ENCODE results near the gene FRY.

FRY gene

GRCh38 chr13:32164622-32165268 is 133.2 kb downstream of the FRY start:
- TF ChIP-seq POLR2A (IDR thresholded peaks at IDR 0.05; ENCODE audit: low read depth, low read length) (no peak), PAX5 (IDR thresholded peaks at IDR 0.05; ENCODE audit: insufficient read depth, low read length, severe bottlenecking) (no peak), POU2F2 (IDR thresholded peaks at IDR 0.05; ENCODE audit: low read depth, low read length) (no peak), TAF1 (IDR thresholded peaks at IDR 0.05; ENCODE audit: low read depth, low read length) (no peak), SPI1 (IDR thresholded peaks at IDR 0.05; ENCODE audit: low read depth, low read length) (no peak), POLR2AphosphoS5 (IDR thresholded peaks at IDR 0.05; ENCODE audit: low read depth, low read length) (no peak)
- DNase-seq (ENCODE audit: insufficient read length, low spot score) (no peak), FAIRE-seq (no peak)

GRCh38 chr13:32165796-32166195 is 134.2 kb downstream of the FRY start:
- FAIRE-seq (peak; percentile 50), DNase-seq (ENCODE audit: insufficient read length, low spot score) (no peak)
- TF ChIP-seq SPI1 (IDR thresholded peaks at IDR 0.05; ENCODE audit: low read depth, low read length), result 0 out of 2 replicates have a peak, but pooled peaks have one; percentile 7
- no peak for TF ChIP-seq POU2F2 (IDR thresholded peaks at IDR 0.05; ENCODE audit: low read depth, low read length)
- TF ChIP-seq POLR2AphosphoS5 (IDR thresholded peaks at IDR 0.05; ENCODE audit: low read depth, low read length), result no peak
- TF ChIP-seq PAX5 (IDR thresholded peaks at IDR 0.05; ENCODE audit: insufficient read depth, low read length, severe bottlenecking), result no peak
- TF ChIP-seq POLR2A (IDR thresholded peaks at IDR 0.05; ENCODE audit: low read depth, low read length), result no peak
- TF ChIP-seq TAF1 (IDR thresholded peaks at IDR 0.05; ENCODE audit: low read depth, low read length), result no peak

- TF ChIP-seq POLR2AphosphoS5 (IDR thresholded peaks at IDR 0.05; ENCODE audit: low read depth, low read length) (no peak), PAX5 (IDR thresholded peaks at IDR 0.05; ENCODE audit: insufficient read depth, low read length, severe bottlenecking) (no peak), TAF1 (IDR thresholded peaks at IDR 0.05; ENCODE audit: low read depth, low read length) (no peak), POLR2A (IDR thresholded peaks at IDR 0.05; ENCODE audit: low read depth, low read length) (no peak), POU2F2 (IDR thresholded peaks at IDR 0.05; ENCODE audit: low read depth, low read length) (no peak), SPI1 (IDR thresholded peaks at IDR 0.05; ENCODE audit: low read depth, low read length) (no peak)
- no peak for FAIRE-seq
- DNase-seq (ENCODE audit: insufficient read length, low spot score), result no peak
Measured at GRCh38 chr13:32168131-32168530, 136.6 kb downstream of the FRY start.

DNA sequence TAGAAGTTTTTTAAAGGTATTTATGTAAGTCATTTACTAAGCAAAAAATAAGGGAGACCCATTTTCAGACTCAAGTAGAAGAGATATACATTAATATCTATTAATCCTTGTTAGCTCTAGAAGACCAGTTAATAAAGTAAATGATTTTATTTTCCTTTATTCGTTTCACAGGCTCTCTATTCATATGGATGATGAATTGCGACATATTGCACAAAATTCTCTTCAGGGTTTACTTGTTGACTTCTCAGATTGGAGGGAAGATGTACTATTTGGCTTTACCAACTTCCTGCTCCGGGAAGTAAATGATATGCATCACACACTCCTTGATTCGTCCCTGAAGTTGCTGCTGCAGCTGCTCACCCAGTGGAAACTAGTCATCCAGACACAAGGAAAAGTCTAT is 139.3 kb downstream of the FRY start:
- TF ChIP-seq PAX5 (IDR thresholded peaks at IDR 0.05; ENCODE audit: insufficient read depth, low read length, severe bottlenecking) (no peak), TAF1 (IDR thresholded peaks at IDR 0.05; ENCODE audit: low read depth, low read length) (no peak), POLR2AphosphoS5 (IDR thresholded peaks at IDR 0.05; ENCODE audit: low read depth, low read length) (no peak), POU2F2 (IDR thresholded peaks at IDR 0.05; ENCODE audit: low read depth, low read length) (no peak), SPI1 (IDR thresholded peaks at IDR 0.05; ENCODE audit: low read depth, low read length) (no peak), POLR2A (IDR thresholded peaks at IDR 0.05; ENCODE audit: low read depth, low read length) (no peak)
- FAIRE-seq (no peak), DNase-seq (ENCODE audit: insufficient read length, low spot score) (no peak)

DNA sequence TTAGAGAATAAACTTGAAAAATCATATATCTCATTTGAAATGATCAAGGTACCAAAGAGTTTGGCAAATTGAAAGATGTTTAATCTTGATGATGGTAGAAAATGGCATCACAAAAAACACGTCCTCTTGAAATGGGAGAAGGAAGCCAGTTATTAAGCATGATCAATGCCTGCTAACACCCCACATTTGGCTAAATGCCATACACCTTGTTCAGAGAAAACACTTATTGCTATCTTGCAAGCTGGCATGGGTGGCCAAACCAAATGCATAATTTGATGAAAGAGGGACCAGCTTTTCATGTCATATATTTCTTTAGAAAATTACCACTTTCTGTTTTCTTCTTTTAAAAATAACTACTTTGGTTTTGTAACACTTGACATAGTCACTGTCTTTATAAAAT is 142.3 kb downstream of the FRY start:
- FAIRE-seq (no peak), DNase-seq (ENCODE audit: insufficient read length, low spot score) (no peak)
- no peak for TF ChIP-seq POLR2AphosphoS5 (IDR thresholded peaks at IDR 0.05; ENCODE audit: low read depth, low read length)
- no peak for TF ChIP-seq TAF1 (IDR thresholded peaks at IDR 0.05; ENCODE audit: low read depth, low read length)
- no peak for TF ChIP-seq POLR2A (IDR thresholded peaks at IDR 0.05; ENCODE audit: low read depth, low read length)
- TF ChIP-seq POU2F2 (IDR thresholded peaks at IDR 0.05; ENCODE audit: low read depth, low read length), result no peak

DNA sequence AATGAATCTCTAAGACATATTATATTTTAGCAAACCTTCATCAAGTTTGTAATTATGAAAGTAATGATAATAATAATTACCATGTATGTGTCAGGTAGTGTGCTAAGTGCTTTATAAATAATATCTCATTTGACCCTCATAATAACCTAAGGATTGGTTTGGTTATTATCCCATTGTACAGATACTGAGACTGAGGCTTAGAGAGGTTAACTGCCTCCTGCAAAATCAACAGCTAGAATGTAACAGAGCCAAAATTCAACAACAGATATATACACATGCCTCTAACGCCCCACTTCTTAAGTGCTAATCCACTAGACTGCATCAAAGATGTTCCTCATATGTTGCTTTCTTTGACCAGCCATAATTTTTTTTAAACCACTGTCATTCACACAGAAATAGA is 142.8 kb downstream of the FRY start:
- DNase-seq (ENCODE audit: insufficient read length, low spot score) (no peak), FAIRE-seq (no peak)

DNA sequence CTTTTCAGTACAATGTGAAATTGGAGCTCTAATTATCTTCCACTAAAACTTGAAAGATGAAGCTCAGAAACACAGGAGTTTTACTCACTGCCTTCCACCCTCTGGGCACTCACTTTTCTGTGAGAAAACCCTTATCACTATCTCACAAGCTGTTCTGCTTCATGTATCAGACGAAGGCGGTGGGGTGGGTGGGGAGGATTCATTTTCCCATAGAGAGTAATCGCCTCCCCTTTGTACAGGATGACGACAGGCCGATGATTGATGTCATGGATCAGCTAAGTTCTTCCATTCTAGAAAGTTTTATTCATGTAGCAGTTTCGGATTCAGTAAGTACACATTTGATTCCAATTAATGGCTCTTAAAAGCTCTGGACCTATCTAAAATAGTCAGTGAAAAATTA is 143.7 kb downstream of the FRY start:
- TF ChIP-seq PAX5 (IDR thresholded peaks at IDR 0.05; ENCODE audit: insufficient read depth, low read length, severe bottlenecking), result no peak
- TF ChIP-seq TAF1 (IDR thresholded peaks at IDR 0.05; ENCODE audit: low read depth, low read length), result no peak
- no peak for TF ChIP-seq SPI1 (IDR thresholded peaks at IDR 0.05; ENCODE audit: low read depth, low read length)
- TF ChIP-seq POLR2A (IDR thresholded peaks at IDR 0.05; ENCODE audit: low read depth, low read length), result no peak
- TF ChIP-seq POLR2AphosphoS5 (IDR thresholded peaks at IDR 0.05; ENCODE audit: low read depth, low read length), result no peak
- TF ChIP-seq POU2F2 (IDR thresholded peaks at IDR 0.05; ENCODE audit: low read depth, low read length), result no peak
- FAIRE-seq, result no peak
- no peak for DNase-seq (ENCODE audit: insufficient read length, low spot score)

More for the DNA sequence above, 142.8 kb downstream of the FRY start:
- no peak for TF ChIP-seq PAX5 (IDR thresholded peaks at IDR 0.05; ENCODE audit: insufficient read depth, low read length, severe bottlenecking)
- no peak for TF ChIP-seq SPI1 (IDR thresholded peaks at IDR 0.05; ENCODE audit: low read depth, low read length)
- no peak for TF ChIP-seq POLR2A (IDR thresholded peaks at IDR 0.05; ENCODE audit: low read depth, low read length)
- no peak for TF ChIP-seq TAF1 (IDR thresholded peaks at IDR 0.05; ENCODE audit: low read depth, low read length)
- no peak for TF ChIP-seq POLR2AphosphoS5 (IDR thresholded peaks at IDR 0.05; ENCODE audit: low read depth, low read length)
- TF ChIP-seq POU2F2 (IDR thresholded peaks at IDR 0.05; ENCODE audit: low read depth, low read length), result no peak

DNA sequence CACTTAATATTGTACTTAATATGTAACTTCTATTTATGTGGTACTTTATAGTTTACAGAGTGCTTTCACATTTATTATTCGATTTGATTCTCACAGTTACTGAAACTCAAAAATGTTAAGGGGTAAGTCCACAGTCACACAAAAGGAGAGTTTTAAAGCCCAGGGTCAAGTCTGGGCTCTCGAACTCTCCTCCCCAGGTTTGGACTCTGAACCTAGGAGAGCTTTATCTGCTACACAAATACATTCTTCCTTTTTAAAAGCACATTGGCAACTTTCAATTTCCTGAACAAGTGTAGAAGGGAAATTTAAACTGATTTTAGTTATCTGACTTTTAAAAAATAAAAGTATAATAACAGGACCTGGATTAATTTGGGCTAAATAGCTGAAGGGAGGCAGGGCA is 144.4 kb downstream of the FRY start:
- TF ChIP-seq POLR2A (IDR thresholded peaks at IDR 0.05; ENCODE audit: low read depth, low read length), result no peak
- no peak for TF ChIP-seq PAX5 (IDR thresholded peaks at IDR 0.05; ENCODE audit: insufficient read depth, low read length, severe bottlenecking)
- TF ChIP-seq POLR2AphosphoS5 (IDR thresholded peaks at IDR 0.05; ENCODE audit: low read depth, low read length), result no peak
- TF ChIP-seq POU2F2 (IDR thresholded peaks at IDR 0.05; ENCODE audit: low read depth, low read length), result no peak
- TF ChIP-seq TAF1 (IDR thresholded peaks at IDR 0.05; ENCODE audit: low read depth, low read length), result no peak
- no peak for TF ChIP-seq SPI1 (IDR thresholded peaks at IDR 0.05; ENCODE audit: low read depth, low read length)
- FAIRE-seq, result no peak
- no peak for DNase-seq (ENCODE audit: insufficient read length, low spot score)

DNA sequence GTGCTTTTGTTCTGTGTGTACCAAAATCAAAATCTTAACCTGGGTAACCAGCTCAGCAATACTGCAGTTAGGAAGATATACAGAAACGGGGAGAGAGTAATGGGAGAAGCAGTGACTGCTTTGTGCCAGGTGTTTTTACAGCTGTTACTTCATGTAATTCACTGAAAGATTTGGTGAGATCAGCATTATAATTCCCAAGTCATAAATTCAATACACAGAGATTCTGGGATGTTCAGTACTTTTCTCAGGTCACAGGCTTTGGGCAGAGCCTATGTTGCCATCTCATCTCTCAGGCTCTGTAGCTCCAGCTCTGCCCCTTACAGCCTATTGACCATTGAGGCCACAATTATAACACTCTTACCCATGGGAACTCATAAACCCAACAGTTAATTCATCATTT is 145.1 kb downstream of the FRY start:
- no peak for TF ChIP-seq PAX5 (IDR thresholded peaks at IDR 0.05; ENCODE audit: insufficient read depth, low read length, severe bottlenecking)
- TF ChIP-seq POU2F2 (IDR thresholded peaks at IDR 0.05; ENCODE audit: low read depth, low read length), result no peak
- TF ChIP-seq SPI1 (IDR thresholded peaks at IDR 0.05; ENCODE audit: low read depth, low read length), result no peak
- no peak for TF ChIP-seq POLR2AphosphoS5 (IDR thresholded peaks at IDR 0.05; ENCODE audit: low read depth, low read length)
- TF ChIP-seq TAF1 (IDR thresholded peaks at IDR 0.05; ENCODE audit: low read depth, low read length), result no peak
- TF ChIP-seq POLR2A (IDR thresholded peaks at IDR 0.05; ENCODE audit: low read depth, low read length), result no peak
- DNase-seq (ENCODE audit: insufficient read length, low spot score) (no peak), FAIRE-seq (no peak)

GRCh38 chr13:32178763-32179162 is 147.2 kb downstream of the FRY start:
- TF ChIP-seq PAX5 (IDR thresholded peaks at IDR 0.05; ENCODE audit: insufficient read depth, low read length, severe bottlenecking), result no peak
- TF ChIP-seq POU2F2 (IDR thresholded peaks at IDR 0.05; ENCODE audit: low read depth, low read length), result no peak
- TF ChIP-seq POLR2A (IDR thresholded peaks at IDR 0.05; ENCODE audit: low read depth, low read length), result no peak
- no peak for TF ChIP-seq SPI1 (IDR thresholded peaks at IDR 0.05; ENCODE audit: low read depth, low read length)
- no peak for TF ChIP-seq POLR2AphosphoS5 (IDR thresholded peaks at IDR 0.05; ENCODE audit: low read depth, low read length)
- TF ChIP-seq TAF1 (IDR thresholded peaks at IDR 0.05; ENCODE audit: low read depth, low read length), result no peak
- DNase-seq (ENCODE audit: insufficient read length, low spot score), result no peak
- FAIRE-seq, result no peak

All from GM12891 (cell line).